Measurements from ENCODE around the gene DPYD.

DPYD gene

GRCh38 chr1:97051823-97052222, 869.0 kb downstream of the DPYD start:
- Histone ChIP-seq H2BK12ac (ENCODE audit: low read length) (no peak overlapping the region), H3K4me1 (ENCODE audit: control insufficient read depth in 2 of 2, insufficient read depth in 1 of 2, low read depth in 1 of 2, low read length in 2 of 2) (peaks cover 0 to 1% of the 10 kb centered on the region in 2 donors), H3K4ac (ENCODE audit: low read length) (no peak overlapping the region), H2BK120ac (ENCODE audit: low read depth, low read length) (no peak overlapping the region), H3K9me3 (replicated peaks in 1 of 2; ENCODE audit: control insufficient read depth in 2 of 2, insufficient read depth in 1 of 2, low read depth in 1 of 2, low read length in 2 of 2) (peaks cover 2 to 6% of the 10 kb centered on the region in 2 donors), H3K79me1 (ENCODE audit: low read depth, low read length) (no peaks in the 10 kb centered on the region), H3K18ac (ENCODE audit: low read length) (no peak overlapping the region), H3K9ac (ENCODE audit: low read depth, low read length, poor library complexity) (no peak overlapping the region), H3K4me3 (ENCODE audit: low read length in 2 of 2) (no peak overlapping the region), H3K14ac (ENCODE audit: low read length) (no peak overlapping the region), H2BK5ac (ENCODE audit: low read length) (no peak overlapping the region), H3K27me3 (ENCODE audit: control insufficient read depth in 3 of 3, insufficient read depth in 3 of 3, low read depth in 1 of 3, low read length in 3 of 3) (no peaks in the 10 kb centered on the region), H2BK15ac (ENCODE audit: low read length) (no peak overlapping the region), H3K27ac (replicated peaks; ENCODE audit: low read length) (no peak overlapping the region), H3K36me3 (replicated peaks in 1 of 2; ENCODE audit: control insufficient read depth in 2 of 2, insufficient read depth in 2 of 2, low read length in 2 of 2) (no peaks in the 10 kb centered on the region), H2AK5ac (ENCODE audit: low read depth, low read length) (no peak overlapping the region), H4K91ac (ENCODE audit: low read depth, low read length, poor library complexity) (no peak overlapping the region), H4K8ac (ENCODE audit: low read depth, low read length) (no peak overlapping the region), H2AFZ (ENCODE audit: low read length) (no peak overlapping the region), H3K23ac (ENCODE audit: low read depth, low read length, poor library complexity) (no peak overlapping the region), H3K4me2 (ENCODE audit: insufficient read depth, low read length, poor library complexity, severe bottlenecking) (no peak overlapping the region)
- no peak for DNase-seq (ENCODE audit: low spot score)

- Histone ChIP-seq H3K18ac (ENCODE audit: low read length) (no peak overlapping the region), H2BK15ac (ENCODE audit: low read length) (no peak overlapping the region), H3K27me3 (ENCODE audit: control insufficient read depth in 3 of 3, insufficient read depth in 3 of 3, low read depth in 1 of 3, low read length in 3 of 3) (no peaks in the 10 kb centered on the region), H3K14ac (ENCODE audit: low read length) (no peak overlapping the region), H3K23ac (ENCODE audit: low read depth, low read length, poor library complexity) (no peak overlapping the region), H4K8ac (ENCODE audit: low read depth, low read length) (no peak overlapping the region), H3K27ac (replicated peaks; ENCODE audit: low read length) (no peak overlapping the region), H3K79me1 (ENCODE audit: low read depth, low read length) (no peaks in the 10 kb centered on the region), H2AK5ac (ENCODE audit: low read depth, low read length) (no peak overlapping the region), H3K9ac (ENCODE audit: low read depth, low read length, poor library complexity) (no peak overlapping the region), H3K4me1 (ENCODE audit: control insufficient read depth in 2 of 2, insufficient read depth in 1 of 2, low read depth in 1 of 2, low read length in 2 of 2) (peaks cover 0 to 1% of the 10 kb centered on the region in 2 donors), H3K4me2 (ENCODE audit: insufficient read depth, low read length, poor library complexity, severe bottlenecking) (no peak overlapping the region), H2AFZ (ENCODE audit: low read length) (no peak overlapping the region), H3K36me3 (replicated peaks in 1 of 2; ENCODE audit: control insufficient read depth in 2 of 2, insufficient read depth in 2 of 2, low read length in 2 of 2) (no peaks in the 10 kb centered on the region), H2BK120ac (ENCODE audit: low read depth, low read length) (no peak overlapping the region), H3K4me3 (ENCODE audit: low read length in 2 of 2) (no peak overlapping the region), H4K91ac (ENCODE audit: low read depth, low read length, poor library complexity) (no peak overlapping the region), H2BK5ac (ENCODE audit: low read length) (no peak overlapping the region), H2BK12ac (ENCODE audit: low read length) (no peak overlapping the region), H3K4ac (ENCODE audit: low read length) (no peak overlapping the region), H3K9me3 (replicated peaks in 1 of 2; ENCODE audit: control insufficient read depth in 2 of 2, insufficient read depth in 1 of 2, low read depth in 1 of 2, low read length in 2 of 2) (no peaks in the 10 kb centered on the region)
- no peak for DNase-seq (ENCODE audit: low spot score)
- no CpG with 5 or more reads among the region's 1 CpG for WGBS, 2 donors (ENCODE audit: extremely low coverage in 2 of 2, insufficient read length in 2 of 2, insufficient replicate concordance in 1 of 2)
Observed at GRCh38 chr1:97050506-97050905, 870.3 kb downstream of the DPYD start.

DNA sequence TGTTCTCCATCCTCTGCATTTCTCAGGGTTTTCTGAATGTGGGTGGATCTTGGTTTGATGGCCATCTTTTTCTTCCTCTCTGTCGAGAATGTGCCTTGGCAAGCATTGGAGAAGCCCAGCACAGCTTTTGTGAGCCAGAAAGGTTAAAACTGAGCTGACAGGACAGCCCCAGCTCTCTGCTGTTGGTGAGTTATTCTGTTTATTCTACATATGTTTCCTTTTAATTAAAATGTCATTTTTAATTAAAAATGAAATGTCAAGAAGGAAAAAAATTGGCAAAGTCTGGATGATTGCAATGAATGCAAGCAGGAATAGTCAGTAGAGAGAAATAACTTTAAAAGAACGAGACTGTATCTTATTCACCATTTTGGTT, 873.4 kb downstream of the DPYD start:
- H3K79me1 ChIP-seq (ENCODE audit: low read depth, low read length) = no peaks in the 10 kb centered on the region
- no CpG with 5 or more reads among the region's 2 CpGs for WGBS, 2 donors (ENCODE audit: extremely low coverage in 2 of 2, insufficient read length in 2 of 2, insufficient replicate concordance in 1 of 2)
- H3K4ac ChIP-seq (ENCODE audit: low read length) = no peak overlapping the region
- H3K18ac ChIP-seq (ENCODE audit: low read length) = no peak overlapping the region
- H3K4me1 ChIP-seq (ENCODE audit: control insufficient read depth in 2 of 2, insufficient read depth in 1 of 2, low read depth in 1 of 2, low read length in 2 of 2) = peaks cover 0 to 1% of the 10 kb centered on the region in 2 donors
- no peak overlapping the region for H2AFZ ChIP-seq (ENCODE audit: low read length)
- H3K23ac ChIP-seq (ENCODE audit: low read depth, low read length, poor library complexity) = no peak overlapping the region
- H2BK5ac ChIP-seq (ENCODE audit: low read length) = no peak overlapping the region
- H3K27ac ChIP-seq (replicated peaks; ENCODE audit: low read length) = no peak overlapping the region
- no peak overlapping the region for H2BK12ac ChIP-seq (ENCODE audit: low read length)
- no peaks in the 10 kb centered on the region for H3K36me3 ChIP-seq (replicated peaks in 1 of 2; ENCODE audit: control insufficient read depth in 2 of 2, insufficient read depth in 2 of 2, low read length in 2 of 2)
- H3K27me3 ChIP-seq (ENCODE audit: control insufficient read depth in 3 of 3, insufficient read depth in 3 of 3, low read depth in 1 of 3, low read length in 3 of 3) = no peaks in the 10 kb centered on the region
- no peak overlapping the region for H2AK5ac ChIP-seq (ENCODE audit: low read depth, low read length)
- H4K8ac ChIP-seq (ENCODE audit: low read depth, low read length) = no peak overlapping the region
- peaks cover 5% of the 10 kb centered on the region in 2 donors for H3K9me3 ChIP-seq (replicated peaks in 1 of 2; ENCODE audit: control insufficient read depth in 2 of 2, insufficient read depth in 1 of 2, low read depth in 1 of 2, low read length in 2 of 2)
- no peak overlapping the region for H2BK15ac ChIP-seq (ENCODE audit: low read length)
- H2BK120ac ChIP-seq (ENCODE audit: low read depth, low read length) = no peak overlapping the region
- H3K14ac ChIP-seq (ENCODE audit: low read length) = no peak overlapping the region
- H3K9ac ChIP-seq (ENCODE audit: low read depth, low read length, poor library complexity) = no peak overlapping the region
- no peak overlapping the region for H4K91ac ChIP-seq (ENCODE audit: low read depth, low read length, poor library complexity)
- no peak overlapping the region for H3K4me2 ChIP-seq (ENCODE audit: insufficient read depth, low read length, poor library complexity, severe bottlenecking)
- no peak for DNase-seq (ENCODE audit: low spot score)
- H3K4me3 ChIP-seq (ENCODE audit: low read length in 2 of 2) = no peak overlapping the region

- no peak for DNase-seq (ENCODE audit: low spot score)
- H3K4ac ChIP-seq (ENCODE audit: low read length) = no peak overlapping the region
- peaks cover 5% of the 10 kb centered on the region in 2 donors for H3K9me3 ChIP-seq (replicated peaks in 1 of 2; ENCODE audit: control insufficient read depth in 2 of 2, insufficient read depth in 1 of 2, low read depth in 1 of 2, low read length in 2 of 2)
- H3K14ac ChIP-seq (ENCODE audit: low read length) = no peak overlapping the region
- H3K18ac ChIP-seq (ENCODE audit: low read length) = no peak overlapping the region
- no peak overlapping the region for H2BK15ac ChIP-seq (ENCODE audit: low read length)
- no peaks in the 10 kb centered on the region for H3K27me3 ChIP-seq (ENCODE audit: control insufficient read depth in 3 of 3, insufficient read depth in 3 of 3, low read depth in 1 of 3, low read length in 3 of 3)
- H2BK12ac ChIP-seq (ENCODE audit: low read length) = no peak overlapping the region
- no peaks in the 10 kb centered on the region for H3K4me1 ChIP-seq (ENCODE audit: control insufficient read depth in 2 of 2, insufficient read depth in 1 of 2, low read depth in 1 of 2, low read length in 2 of 2)
- no CpG with 5 or more reads among the region's 5 CpGs for WGBS, 2 donors (ENCODE audit: extremely low coverage in 2 of 2, insufficient read length in 2 of 2, insufficient replicate concordance in 1 of 2)
- H2AK5ac ChIP-seq (ENCODE audit: low read depth, low read length) = no peak overlapping the region
- H2BK5ac ChIP-seq (ENCODE audit: low read length) = no peak overlapping the region
- peak overlapping the region; percentile 58 for H4K8ac ChIP-seq (ENCODE audit: low read depth, low read length)
- no peak overlapping the region for H3K9ac ChIP-seq (ENCODE audit: low read depth, low read length, poor library complexity)
- no peaks in the 10 kb centered on the region for H3K36me3 ChIP-seq (replicated peaks in 1 of 2; ENCODE audit: control insufficient read depth in 2 of 2, insufficient read depth in 2 of 2, low read length in 2 of 2)
- H3K79me1 ChIP-seq (ENCODE audit: low read depth, low read length) = no peaks in the 10 kb centered on the region
- no peak overlapping the region for H3K4me2 ChIP-seq (ENCODE audit: insufficient read depth, low read length, poor library complexity, severe bottlenecking)
- H2AFZ ChIP-seq (ENCODE audit: low read length) = no peak overlapping the region
- no peak overlapping the region for H2BK120ac ChIP-seq (ENCODE audit: low read depth, low read length)
- no peak overlapping the region for H4K91ac ChIP-seq (ENCODE audit: low read depth, low read length, poor library complexity)
- no peak overlapping the region for H3K23ac ChIP-seq (ENCODE audit: low read depth, low read length, poor library complexity)
- no peak overlapping the region for H3K4me3 ChIP-seq (ENCODE audit: low read length in 2 of 2)
- no peak overlapping the region for H3K27ac ChIP-seq (replicated peaks; ENCODE audit: low read length)
Observed at GRCh38 chr1:97046765-97047420, 873.9 kb downstream of the DPYD start.

Data from neuronal stem cell (in vitro differentiated cells).